ENCODE data around the gene CCNF. TPM values are rescaled to one million over a fixed set of nuclear protein-coding genes. Genes with fewer than 3 reads are reported as not detected.

The CCNF gene
- total RNA-seq, 2 donors from 2014 or later: 50.8 to 58.9 TPM

GRCh38 chr16:2497116-2497630 lies 67.9 kb downstream of the CCNF start:
- Histone ChIP-seq H3K4me3 (ENCODE audit: low read length) (no peak overlapping the region), H3K9ac (ENCODE audit: extremely low read depth, low read length, poor library complexity, severe bottlenecking) (no peak overlapping the region), H3K27me3 (ENCODE audit: control insufficient read depth, insufficient read depth, low read length, poor library complexity, severe bottlenecking) (no peaks in the 10 kb centered on the region), H3K9me3 (ENCODE audit: control insufficient read depth, low read length) (no peaks in the 10 kb centered on the region), H3K36me3 (ENCODE audit: control insufficient read depth, insufficient read depth, low read length) (no peaks in the 10 kb centered on the region), H3K27ac (ENCODE audit: low read depth, low read length) (no peak overlapping the region), H3K4me1 (ENCODE audit: control insufficient read depth, insufficient read depth, low read length) (no peaks in the 10 kb centered on the region)
- DNase-seq: no peak
- Mint-ChIP-seq H3K36me3 (ENCODE audit: low read depth) (peaks cover 7% of the 10 kb centered on the region), H3K27me3 (ENCODE audit: insufficient read depth) (no peaks in the 10 kb centered on the region), H3K27ac (no peak overlapping the region), H3K9me3 (no peaks in the 10 kb centered on the region), H3K4me1 (no peaks in the 10 kb centered on the region), H3K4me3 (no peak overlapping the region)
- TF ChIP-seq CTCF (conservative IDR thresholded peaks at IDR 0.05): no peak
- WGBS, 2 experiments (ENCODE audit: insufficient coverage in 1 of 2, insufficient read length in 1 of 2): 84 to 92% methylated on average over 16 to 21 of the region's 21 CpGs

GRCh38 chr16:2497695-2498484 lies 68.6 kb downstream of the CCNF start:
- no peak overlapping the region for H3K4me3 ChIP-seq (ENCODE audit: low read length)
- H3K9ac ChIP-seq (ENCODE audit: extremely low read depth, low read length, poor library complexity, severe bottlenecking): no peak overlapping the region
- H3K4me1 Mint-ChIP-seq: no peaks in the 10 kb centered on the region
- no peak overlapping the region for H3K4me3 Mint-ChIP-seq
- H3K9me3 ChIP-seq (ENCODE audit: control insufficient read depth, low read length): no peaks in the 10 kb centered on the region
- DNase-seq: no peak
- WGBS, 2 experiments (ENCODE audit: insufficient coverage in 1 of 2, insufficient read length in 1 of 2): 94% methylated on average over 20 to 26 of the region's 26 CpGs
- no peak overlapping the region for H3K27ac Mint-ChIP-seq
- H3K27me3 ChIP-seq (ENCODE audit: control insufficient read depth, insufficient read depth, low read length, poor library complexity, severe bottlenecking): no peaks in the 10 kb centered on the region
- no peaks in the 10 kb centered on the region for H3K27me3 Mint-ChIP-seq (ENCODE audit: insufficient read depth)
- peaks cover 3% of the 10 kb centered on the region for H3K36me3 ChIP-seq (ENCODE audit: control insufficient read depth, insufficient read depth, low read length)
- H3K27ac ChIP-seq (ENCODE audit: low read depth, low read length): no peak overlapping the region
- no peaks in the 10 kb centered on the region for H3K9me3 Mint-ChIP-seq
- H3K36me3 Mint-ChIP-seq (ENCODE audit: low read depth): peaks cover 7% of the 10 kb centered on the region
- TF ChIP-seq CTCF (conservative IDR thresholded peaks at IDR 0.05): no peak
- H3K4me1 ChIP-seq (ENCODE audit: control insufficient read depth, insufficient read depth, low read length): no peaks in the 10 kb centered on the region

GRCh38 chr16:2498531-2499253 lies 69.4 kb downstream of the CCNF start:
- no peak for TF ChIP-seq CTCF (conservative IDR thresholded peaks at IDR 0.05)
- Histone ChIP-seq H3K27me3 (ENCODE audit: control insufficient read depth, insufficient read depth, low read length, poor library complexity, severe bottlenecking) (no peaks in the 10 kb centered on the region), H3K9ac (ENCODE audit: extremely low read depth, low read length, poor library complexity, severe bottlenecking) (no peak overlapping the region), H3K36me3 (ENCODE audit: control insufficient read depth, insufficient read depth, low read length) (peaks cover 3% of the 10 kb centered on the region), H3K9me3 (ENCODE audit: control insufficient read depth, low read length) (no peaks in the 10 kb centered on the region), H3K27ac (ENCODE audit: low read depth, low read length) (no peak overlapping the region), H3K4me1 (ENCODE audit: control insufficient read depth, insufficient read depth, low read length) (no peaks in the 10 kb centered on the region), H3K4me3 (ENCODE audit: low read length) (no peak overlapping the region)
- H3K27me3 Mint-ChIP-seq (ENCODE audit: insufficient read depth): no peaks in the 10 kb centered on the region
- H3K9me3 Mint-ChIP-seq: no peaks in the 10 kb centered on the region
- no peaks in the 10 kb centered on the region for H3K4me1 Mint-ChIP-seq
- peaks cover 7% of the 10 kb centered on the region for H3K36me3 Mint-ChIP-seq (ENCODE audit: low read depth)
- H3K27ac Mint-ChIP-seq: no peak overlapping the region
- DNase-seq: no peak
- no peak overlapping the region for H3K4me3 Mint-ChIP-seq
- WGBS, 2 experiments (ENCODE audit: insufficient coverage in 1 of 2, insufficient read length in 1 of 2): 94 to 100% methylated on average over 7 to 15 of the region's 15 CpGs

All from endodermal cell (in vitro differentiated cells).